C1 segment of cervical spinal cord (tissue), 14 donors: ENCODE measurements around the gene ERMAP.
"Not testable (repeated sequence)": the region's sequence is repeated elsewhere in the genome, so short reads cannot be mapped to it uniquely, and the experiment has no call there.

ENCODE experiments used
- DNase-seq, 14 donors: peaks; one replicate each; lab custom pipeline; 2025; lab: John Stamatoyannopoulos, UW

The ERMAP gene

GRCh38 chr1:42807056-42807668 is 9.8 kb upstream of the ERMAP start:
- DNase-seq, result no peak

GRCh38 chr1:42814815-42815214 is 2.1 kb upstream of the ERMAP start:
- DNase-seq, result not testable (repeated sequence)

GRCh38 chr1:42815941-42816584 is 859 bp upstream of the ERMAP start:
- peak in 1 of 14 donors; percentile 46 for DNase-seq

GRCh38 chr1:42817440-42817767 is 482 bp downstream of the ERMAP start:
- no peak for DNase-seq

- DNase-seq, result no peak
Measured at GRCh38 chr1:42817976-42818375, 1.1 kb downstream of the ERMAP start.

- no peak for DNase-seq
Measured at GRCh38 chr1:42820813-42821212, 3.9 kb downstream of the ERMAP start.

- no peak for DNase-seq
Measured at GRCh38 chr1:42821690-42822089, 4.8 kb downstream of the ERMAP start.

GRCh38 chr1:42822800-42823392 is 6.0 kb downstream of the ERMAP start:
- DNase-seq, result no peak

- no peak for DNase-seq
Measured at GRCh38 chr1:42824481-42825035, 7.6 kb downstream of the ERMAP start.

GRCh38 chr1:42825036-42825851 is 8.3 kb downstream of the ERMAP start:
- DNase-seq, result no peak

GRCh38 chr1:42830631-42831030 is 13.7 kb downstream of the ERMAP start:
- no peak for DNase-seq

GRCh38 chr1:42831273-42831672 is 14.4 kb downstream of the ERMAP start:
- no peak for DNase-seq

GRCh38 chr1:42832641-42833240 is 15.8 kb downstream of the ERMAP start:
- DNase-seq, result no peak

GRCh38 chr1:42833981-42834380 is 17.1 kb downstream of the ERMAP start:
- DNase-seq, result no peak

GRCh38 chr1:42834803-42835202 is 17.9 kb downstream of the ERMAP start:
- DNase-seq, result no peak

- no peak for DNase-seq
Measured at GRCh38 chr1:42835422-42835821, 18.5 kb downstream of the ERMAP start.

- DNase-seq, result no peak
Measured at GRCh38 chr1:42837709-42838108, 20.8 kb downstream of the ERMAP start.

- peak in 2 of 14 donors; percentile 28 to 47 for DNase-seq
Measured at GRCh38 chr1:42838482-42839190, 21.7 kb downstream of the ERMAP start.

- DNase-seq, result no peak
Measured at GRCh38 chr1:42841010-42841409, 24.1 kb downstream of the ERMAP start.

- DNase-seq, result no peak
Measured at GRCh38 chr1:42841440-42842147, 24.7 kb downstream of the ERMAP start.
